ENCODE measurements around the gene DPP10. TPM values are rescaled to one million over a fixed set of nuclear protein-coding genes. Genes with fewer than 3 reads are reported as not detected.

Gene DPP10
- total RNA-seq, 1 experiment from 2014 or later: not detected

DNA sequence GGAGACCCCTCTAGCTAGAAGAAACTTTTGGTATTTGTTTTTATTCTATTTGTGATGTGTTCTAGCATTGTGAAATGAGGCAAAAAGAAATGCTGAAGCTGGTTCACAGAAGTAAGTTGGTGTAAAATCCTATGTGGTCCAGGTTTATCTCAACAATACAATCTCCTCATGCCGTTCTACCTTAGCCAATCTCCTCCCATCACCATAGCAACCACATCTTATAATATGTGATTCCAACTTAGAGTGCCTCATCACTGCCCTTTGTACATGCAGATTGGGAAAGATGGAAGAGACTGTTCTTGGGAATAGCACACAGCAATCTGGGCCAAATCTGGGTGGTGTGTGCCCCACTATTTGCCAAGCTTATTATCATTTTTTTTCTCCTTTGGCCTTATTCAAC is 30.3 kb downstream of the DPP10 start:
- Mint-ChIP-seq H3K9me3 (ENCODE audit: unreplicated experiment) (no peaks in the 10 kb centered on the region), H3K4me3 (ENCODE audit: unreplicated experiment) (no peak overlapping the region), H3K27ac (ENCODE audit: low read depth, unreplicated experiment) (no peak overlapping the region), H3K36me3 (ENCODE audit: insufficient read depth, unreplicated experiment) (no peaks in the 10 kb centered on the region), H3K27me3 (ENCODE audit: insufficient read depth, unreplicated experiment) (peaks cover 31% of the 10 kb centered on the region), H3K4me1 (ENCODE audit: insufficient read depth, unreplicated experiment) (no peaks in the 10 kb centered on the region)
- intact Hi-C loops (cut with micrococcal nuclease): no loop called here
- DNase-seq (ENCODE audit: unreplicated experiment): no peak
- ChIA-PET CTCF (no interaction called here), POLR2A (interaction anchor here (0.7 kb wide), 1 partner anchor 278 kb away, joined by 3 read pairs; no protein-coding TSS in a partner anchor)
- TF ChIP-seq, protein P1, sequence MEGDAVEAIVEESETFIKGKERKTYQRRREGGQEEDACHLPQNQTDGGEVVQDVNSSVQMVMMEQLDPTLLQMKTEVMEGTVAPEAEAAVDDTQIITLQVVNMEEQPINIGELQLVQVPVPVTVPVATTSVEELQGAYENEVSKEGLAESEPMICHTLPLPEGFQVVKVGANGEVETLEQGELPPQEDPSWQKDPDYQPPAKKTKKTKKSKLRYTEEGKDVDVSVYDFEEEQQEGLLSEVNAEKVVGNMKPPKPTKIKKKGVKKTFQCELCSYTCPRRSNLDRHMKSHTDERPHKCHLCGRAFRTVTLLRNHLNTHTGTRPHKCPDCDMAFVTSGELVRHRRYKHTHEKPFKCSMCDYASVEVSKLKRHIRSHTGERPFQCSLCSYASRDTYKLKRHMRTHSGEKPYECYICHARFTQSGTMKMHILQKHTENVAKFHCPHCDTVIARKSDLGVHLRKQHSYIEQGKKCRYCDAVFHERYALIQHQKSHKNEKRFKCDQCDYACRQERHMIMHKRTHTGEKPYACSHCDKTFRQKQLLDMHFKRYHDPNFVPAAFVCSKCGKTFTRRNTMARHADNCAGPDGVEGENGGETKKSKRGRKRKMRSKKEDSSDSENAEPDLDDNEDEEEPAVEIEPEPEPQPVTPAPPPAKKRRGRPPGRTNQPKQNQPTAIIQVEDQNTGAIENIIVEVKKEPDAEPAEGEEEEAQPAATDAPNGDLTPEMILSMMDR (IDR thresholded peaks at IDR 0.05; ENCODE audit: unreplicated experiment): no peak
- no TSS peak for BruUV-seq (replicated peaks)

DNA sequence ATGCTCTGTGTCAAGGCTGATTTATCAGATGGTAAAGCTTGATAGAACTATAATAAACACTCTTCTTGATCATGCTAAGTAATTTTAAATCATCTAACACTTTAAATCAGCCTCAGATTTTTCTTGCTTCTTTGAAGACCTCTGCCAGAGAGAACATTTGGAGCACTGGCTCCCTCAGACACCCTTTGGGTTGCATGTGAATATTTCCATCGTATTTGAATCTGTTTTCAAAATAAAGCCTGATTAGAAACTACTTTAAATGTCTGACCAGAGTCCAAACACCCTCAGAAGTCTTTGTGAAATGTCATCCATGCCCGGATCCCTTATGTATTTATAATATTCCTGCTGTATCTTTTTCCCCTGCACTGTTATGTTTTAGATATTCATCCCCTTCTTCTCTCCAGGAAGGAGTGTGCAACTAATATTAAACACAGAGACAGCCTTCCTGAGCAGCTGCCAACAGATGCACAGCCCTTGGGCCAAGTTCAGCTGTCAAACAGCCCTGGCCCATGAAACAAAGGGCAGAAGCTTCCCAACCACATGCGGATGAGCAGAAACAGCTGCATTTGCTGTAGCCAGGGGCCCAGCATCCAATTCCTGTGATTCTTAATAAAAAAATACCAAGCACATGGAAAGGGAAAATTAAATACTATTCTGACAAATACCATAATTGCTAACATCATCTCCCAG is 46.5 kb downstream of the DPP10 start:
- Mint-ChIP-seq H3K27me3 (ENCODE audit: insufficient read depth, unreplicated experiment) (no peaks in the 10 kb centered on the region), H3K4me3 (ENCODE audit: unreplicated experiment) (no peak overlapping the region), H3K27ac (ENCODE audit: low read depth, unreplicated experiment) (no peak overlapping the region), H3K4me1 (ENCODE audit: insufficient read depth, unreplicated experiment) (no peaks in the 10 kb centered on the region), H3K9me3 (ENCODE audit: unreplicated experiment) (no peaks in the 10 kb centered on the region), H3K36me3 (ENCODE audit: insufficient read depth, unreplicated experiment) (no peaks in the 10 kb centered on the region)
- intact Hi-C loops (cut with micrococcal nuclease): no loop called here
- no peak for DNase-seq (ENCODE audit: unreplicated experiment)
- TF ChIP-seq, protein P1 (IDR thresholded peaks at IDR 0.05; ENCODE audit: unreplicated experiment): no peak
- POLR2A ChIA-PET: no interaction called here
- CTCF ChIA-PET: interaction anchor here (0.7 to 1.0 kb wide), 2 partner anchors 22 to 62 kb away, joined by 3 read pairs; no protein-coding TSS in a partner anchor
- BruUV-seq (replicated peaks): no TSS peak

DNA sequence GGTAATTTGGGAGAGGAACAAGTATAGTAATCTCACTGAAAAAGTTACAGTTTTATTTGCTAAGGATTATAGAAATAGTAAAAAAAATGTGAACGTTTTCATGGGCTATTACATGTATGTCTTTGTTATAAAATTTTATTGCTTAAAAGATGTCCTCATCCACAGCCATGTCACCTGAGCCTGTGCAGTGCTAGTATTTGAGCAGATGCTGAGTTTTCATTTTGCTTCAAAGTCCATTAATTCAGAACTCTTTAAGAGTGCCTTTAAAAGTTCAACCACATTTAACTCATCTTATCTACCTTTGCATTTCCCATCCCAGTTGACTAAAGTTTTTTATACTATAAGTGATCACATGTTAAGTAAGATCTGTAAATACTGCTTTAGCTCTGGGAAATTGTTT is 52.6 kb downstream of the DPP10 start:
- H3K27ac Mint-ChIP-seq (ENCODE audit: low read depth, unreplicated experiment): no peak overlapping the region
- H3K27me3 Mint-ChIP-seq (ENCODE audit: insufficient read depth, unreplicated experiment): no peaks in the 10 kb centered on the region
- BruUV-seq (replicated peaks): no TSS peak
- no peak for DNase-seq (ENCODE audit: unreplicated experiment)
- H3K4me3 Mint-ChIP-seq (ENCODE audit: unreplicated experiment): no peak overlapping the region
- intact Hi-C loops (cut with micrococcal nuclease): no loop called here
- ChIA-PET POLR2A (no interaction called here), CTCF (no interaction called here)
- H3K4me1 Mint-ChIP-seq (ENCODE audit: insufficient read depth, unreplicated experiment): no peaks in the 10 kb centered on the region
- no peaks in the 10 kb centered on the region for H3K36me3 Mint-ChIP-seq (ENCODE audit: insufficient read depth, unreplicated experiment)
- TF ChIP-seq, protein P1 (IDR thresholded peaks at IDR 0.05; ENCODE audit: unreplicated experiment): no peak
- no peaks in the 10 kb centered on the region for H3K9me3 Mint-ChIP-seq (ENCODE audit: unreplicated experiment)

GRCh38 chr2:114496959-114497358 is 54.5 kb downstream of the DPP10 start:
- Mint-ChIP-seq H3K36me3 (ENCODE audit: insufficient read depth, unreplicated experiment) (no peaks in the 10 kb centered on the region), H3K9me3 (ENCODE audit: unreplicated experiment) (no peaks in the 10 kb centered on the region), H3K4me3 (ENCODE audit: unreplicated experiment) (no peak overlapping the region), H3K27me3 (ENCODE audit: insufficient read depth, unreplicated experiment) (no peaks in the 10 kb centered on the region), H3K27ac (ENCODE audit: low read depth, unreplicated experiment) (no peak overlapping the region), H3K4me1 (ENCODE audit: insufficient read depth, unreplicated experiment) (no peaks in the 10 kb centered on the region)
- no peak for DNase-seq (ENCODE audit: unreplicated experiment)
- POLR2A ChIA-PET: no interaction called here
- BruUV-seq (replicated peaks): no TSS peak
- CTCF ChIA-PET: no interaction called here
- TF ChIP-seq, protein P1 (IDR thresholded peaks at IDR 0.05; ENCODE audit: unreplicated experiment): no peak
- intact Hi-C loops (cut with micrococcal nuclease): no loop called here

Data from MCF 10A (cell line).